Measurements from ENCODE around the gene SNX7. TPM values are rescaled to one million over a fixed set of nuclear protein-coding genes. Genes with fewer than 3 reads are reported as not detected.

SNX7 gene
- total RNA-seq, 1 donor from 2014 or later: 15.2 TPM

DNA sequence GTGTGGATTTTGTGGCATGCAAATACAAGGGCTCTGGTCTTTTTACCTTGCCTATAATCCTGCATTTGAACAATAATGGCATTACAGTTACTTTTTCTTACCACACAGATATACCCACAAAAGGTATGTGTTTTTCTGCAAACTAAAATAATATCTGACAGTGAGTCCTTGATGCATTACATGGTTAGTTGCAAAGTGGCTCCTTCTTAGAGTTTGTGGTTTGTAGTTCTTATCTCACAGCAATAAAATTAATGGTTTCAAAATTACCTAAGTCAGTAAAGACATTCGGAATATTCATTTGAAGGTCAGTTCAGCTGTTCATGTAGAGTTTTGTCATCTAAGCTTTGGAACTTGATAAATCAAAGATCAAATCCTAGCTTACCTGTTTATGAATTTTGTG, 43.5 kb downstream of the SNX7 start:
- ATAC-seq: no peak
- no peaks in the 10 kb centered on the region for H3K27me3 ChIP-seq (ENCODE audit: low read depth)
- intact Hi-C loops (cut with DNase I): no loop called here

DNA sequence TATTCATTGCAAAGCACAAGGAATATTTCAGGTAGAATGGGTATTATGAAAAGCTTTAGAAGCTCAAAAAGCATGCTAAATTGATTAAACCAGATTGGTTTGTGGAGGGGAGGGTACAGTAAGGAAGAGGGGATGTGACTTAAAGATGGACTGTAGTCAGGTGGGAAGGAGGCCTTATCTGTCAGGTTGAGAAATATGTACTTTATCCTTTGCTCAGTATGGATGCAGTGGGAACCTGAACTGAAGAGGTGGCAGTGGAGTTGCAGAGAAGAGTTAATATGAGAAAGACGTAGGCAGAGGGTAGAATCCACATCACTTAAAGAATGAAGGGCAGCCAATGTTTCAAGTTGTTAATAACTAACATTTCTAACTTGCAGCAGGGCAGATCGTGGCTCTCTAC, 44.1 kb downstream of the SNX7 start:
- no peaks in the 10 kb centered on the region for H3K36me3 ChIP-seq
- no peaks in the 10 kb centered on the region for H3K9me3 ChIP-seq
- TF ChIP-seq CTCF (IDR thresholded peaks at IDR 0.05): no peak
- no peaks in the 10 kb centered on the region for H3K27me3 ChIP-seq (ENCODE audit: low read depth)
- H3K27ac ChIP-seq: no peak overlapping the region
- H3K4me1 ChIP-seq: no peaks in the 10 kb centered on the region
- intact Hi-C loops (cut with DNase I): no loop called here
- DNase-seq: no peak
- no peak for ATAC-seq
- H3K4me3 ChIP-seq: no peak overlapping the region

More for the DNA sequence above, 43.5 kb downstream of the SNX7 start:
- Histone ChIP-seq H3K4me3 (no peak overlapping the region), H3K36me3 (no peaks in the 10 kb centered on the region), H3K4me1 (no peaks in the 10 kb centered on the region), H3K27ac (no peak overlapping the region), H3K9me3 (no peaks in the 10 kb centered on the region)
- no peak for DNase-seq
- TF ChIP-seq CTCF (IDR thresholded peaks at IDR 0.05): no peak

DNA sequence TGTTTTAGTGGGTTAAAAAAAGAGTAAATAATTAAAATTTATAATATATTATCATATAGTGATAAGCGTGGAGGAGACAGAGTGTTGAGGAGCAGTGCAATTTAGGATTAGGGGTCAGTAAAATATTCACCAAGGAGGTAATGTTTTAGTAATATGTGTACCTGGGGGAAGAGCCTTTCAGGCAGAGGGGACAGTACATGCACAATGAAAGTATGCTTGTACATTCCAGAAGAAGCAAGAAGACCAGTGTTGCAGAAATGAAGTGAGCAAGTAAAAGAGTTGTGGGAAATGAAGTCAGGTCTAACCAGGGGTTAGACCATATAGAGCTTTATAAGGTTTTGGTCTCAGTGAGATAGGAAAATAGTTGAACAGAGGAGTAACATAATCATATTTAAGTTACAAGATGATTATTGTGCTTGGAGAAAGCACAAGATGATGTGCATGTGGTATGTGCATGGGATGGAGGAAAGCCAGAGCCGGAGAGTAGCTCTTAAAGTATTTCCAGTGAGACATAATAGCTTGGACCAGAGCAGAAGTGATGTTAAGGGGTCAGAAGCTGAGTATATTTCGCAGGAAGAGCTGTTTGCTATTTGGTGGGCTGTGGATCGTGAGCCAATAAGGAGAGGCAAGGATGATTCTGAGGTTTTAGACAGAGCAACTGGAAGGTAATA, 44.8 kb downstream of the SNX7 start:
- no peak for TF ChIP-seq CTCF (IDR thresholded peaks at IDR 0.05)
- H3K4me1 ChIP-seq: no peaks in the 10 kb centered on the region
- no peaks in the 10 kb centered on the region for H3K36me3 ChIP-seq
- intact Hi-C loops (cut with DNase I): no loop called here
- no peak for ATAC-seq
- H3K27me3 ChIP-seq (ENCODE audit: low read depth): no peaks in the 10 kb centered on the region
- no peaks in the 10 kb centered on the region for H3K9me3 ChIP-seq
- H3K27ac ChIP-seq: no peak overlapping the region
- DNase-seq: no peak
- no peak overlapping the region for H3K4me3 ChIP-seq

DNA sequence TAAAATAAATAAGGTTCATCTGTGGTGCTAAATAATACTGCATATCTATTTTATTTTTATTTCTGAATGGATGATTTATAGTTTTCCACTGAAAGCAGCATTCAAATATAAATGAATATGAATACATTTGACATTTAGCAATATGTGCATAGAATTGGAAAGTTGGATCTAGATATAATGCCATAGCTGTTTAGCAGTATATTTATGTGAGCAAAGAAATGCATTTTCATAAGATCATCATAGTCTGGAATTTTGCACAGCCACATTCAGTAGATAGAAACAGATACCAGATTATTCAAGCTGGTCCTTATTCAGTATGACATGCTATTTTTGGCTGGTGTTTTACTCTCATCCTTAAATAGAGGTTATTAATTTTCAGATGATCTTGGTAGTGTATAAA, 46.0 kb downstream of the SNX7 start:
- no peak for TF ChIP-seq CTCF (IDR thresholded peaks at IDR 0.05)
- no peak overlapping the region for H3K4me3 ChIP-seq
- no peaks in the 10 kb centered on the region for H3K9me3 ChIP-seq
- DNase-seq: no peak
- no peak for ATAC-seq
- H3K27ac ChIP-seq: no peak overlapping the region
- H3K27me3 ChIP-seq (ENCODE audit: low read depth): no peaks in the 10 kb centered on the region
- H3K4me1 ChIP-seq: no peaks in the 10 kb centered on the region
- no peaks in the 10 kb centered on the region for H3K36me3 ChIP-seq
- intact Hi-C loops (cut with DNase I): no loop called here

DNA sequence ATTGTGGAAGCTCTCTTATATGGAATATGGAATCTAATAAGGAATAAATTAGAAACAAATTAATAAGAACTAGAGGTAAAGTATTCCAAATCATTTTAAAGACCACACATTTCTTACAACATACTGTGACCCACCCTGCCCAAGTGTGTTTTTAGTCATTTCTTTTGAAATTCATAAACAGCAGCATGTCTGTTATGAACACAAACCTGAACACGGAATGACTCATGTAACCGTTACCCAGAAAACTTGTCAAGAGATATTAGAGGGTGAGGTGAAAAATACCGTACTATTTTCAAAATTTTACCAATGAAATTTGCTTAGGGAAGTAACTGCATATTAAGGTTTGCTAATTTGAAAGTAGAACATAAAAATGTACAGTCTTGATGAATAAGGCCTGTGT, 48.4 kb downstream of the SNX7 start:
- DNase-seq (no peak), ATAC-seq (no peak)
- no peaks in the 10 kb centered on the region for H3K36me3 ChIP-seq
- no peaks in the 10 kb centered on the region for H3K27me3 ChIP-seq (ENCODE audit: low read depth)
- H3K4me1 ChIP-seq: no peaks in the 10 kb centered on the region
- no peak for TF ChIP-seq CTCF (IDR thresholded peaks at IDR 0.05)
- no peak overlapping the region for H3K27ac ChIP-seq
- H3K9me3 ChIP-seq: no peaks in the 10 kb centered on the region
- H3K4me3 ChIP-seq: no peak overlapping the region
- intact Hi-C loops (cut with DNase I): no loop called here
